B cell (primary cell): ENCODE results near the gene SPON2.

Source experiments
- CTCF ChIP-seq: fragments of 200-600 bp; IDR thresholded peaks from one replicate; pipeline ENCODE4 v1.8.0; 2022; ENCODE audit warnings: antibody characterized with exemption, mild to moderate bottlenecking
- EZH2 ChIP-seq: IDR thresholded peaks from 2 replicates; pipeline ENCODE4 v1.6.1; 2012; ENCODE audit warnings: borderline replicate concordance, low read depth, mild to moderate bottlenecking, moderate library complexity, low read length; ENCODE audit not compliant: insufficient read depth, poor library complexity, severe bottlenecking

GRCh38 chr4:1154126-1154522 is 18.3 kb downstream of the SPON2 start:
- TF ChIP-seq CTCF (no peak), EZH2 (no peak)
